Osteoblast (primary cell): ENCODE data around the gene TGFBR2. TPM values are rescaled to one million over a fixed set of nuclear protein-coding genes. Genes with fewer than 3 reads are reported as not detected.

Experiments
- DNase-seq: peaks from one replicate; pipeline ENCODE4 v3.0.0; 2011; ENCODE audit warnings: low spot score, mixed read lengths; ENCODE audit not compliant: insufficient read length; ENCODE audit errors: missing footprints
- H2AFZ ChIP-seq: 2 replicates; pipeline ENCODE4 v1.6.0; 2011; ENCODE audit warnings: mild to moderate bottlenecking, low read length
- H3K27ac ChIP-seq: 2 replicates; pipeline ENCODE4 v1.5.1; 2011; ENCODE audit warnings: mild to moderate bottlenecking, low read depth, low read length, moderate library complexity
- H3K27me3 ChIP-seq: 2 replicates; pipeline ENCODE4 v1.6.0; 2012; ENCODE audit warnings: mild to moderate bottlenecking, control low read depth, inconsistent platforms, low read length, moderate library complexity; ENCODE audit not compliant: insufficient read depth
- H3K36me3 ChIP-seq: 2 replicates; pipeline ENCODE4 v1.5.1; 2011; ENCODE audit warnings: mild to moderate bottlenecking, low read length, control low read depth, moderate library complexity; ENCODE audit not compliant: insufficient read depth
- H3K4me1 ChIP-seq: 2 replicates; pipeline ENCODE4 v1.5.1; 2011; ENCODE audit warnings: mild to moderate bottlenecking, low read length, control low read depth, moderate library complexity; ENCODE audit not compliant: insufficient read depth
- H3K4me2 ChIP-seq: 2 replicates; pipeline ENCODE4 v1.6.0; 2011; ENCODE audit warnings: mild to moderate bottlenecking, low read length; ENCODE audit not compliant: insufficient read depth
- H3K4me3 ChIP-seq: fragments of 200-600 bp; sonication (generic); 3 replicates; pipeline ENCODE4 v1.5.1; 2012; ENCODE audit warnings: mild to moderate bottlenecking, low read length, inconsistent platforms; ENCODE audit not compliant: insufficient read depth
- H3K79me2 ChIP-seq: 2 replicates; pipeline ENCODE4 v1.6.0; 2012; ENCODE audit warnings: mild to moderate bottlenecking, low read length, control low read depth, inconsistent platforms; ENCODE audit not compliant: insufficient read depth
- H3K9me3 ChIP-seq: 2 replicates; pipeline ENCODE4 v1.5.1; 2011; ENCODE audit warnings: low read depth, low read length, control low read depth
- H4K20me1 ChIP-seq: 2 replicates; pipeline ENCODE4 v1.6.0; 2012; ENCODE audit warnings: mild to moderate bottlenecking, low read length, control low read depth; ENCODE audit not compliant: insufficient read depth
- CTCF ChIP-seq: IDR thresholded peaks from 2 replicates; pipeline ENCODE4 v1.5.1; 2011; ENCODE audit warnings: mild to moderate bottlenecking, low read depth, low read length, moderate library complexity; ENCODE audit errors: extremely low read depth
- total RNA-seq: library from RNA; depleted of rRNA; stranded (reverse); fragments of >200 nt; gene quantifications from 2 replicates; pipeline ENCODE4 v1.2.3, GENCODE V29; 2012

Gene TGFBR2
- total RNA-seq, 1 donor = 118 TPM

- no peak for DNase-seq
- Histone ChIP-seq H3K4me3 (no peak overlapping the region), H4K20me1 (peaks cover 4% of the 10 kb centered on the region), H3K27ac (peak overlapping the region; percentile 11), H3K4me2 (no peak overlapping the region), H3K4me1 (peaks cover 43% of the 10 kb centered on the region), H3K36me3 (peaks cover 66% of the 10 kb centered on the region), H3K79me2 (peaks cover 29% of the 10 kb centered on the region), H3K27me3 (no peaks in the 10 kb centered on the region), H2AFZ (no peak overlapping the region), H3K9me3 (no peaks in the 10 kb centered on the region)
- TF ChIP-seq CTCF = no peak
These were observed 48.9 kb downstream of the TGFBR2 start for GRCh38 chr3:30655187-30655812.

- Histone ChIP-seq H3K4me3 (no peak overlapping the region), H4K20me1 (peaks cover 4% of the 10 kb centered on the region), H2AFZ (no peak overlapping the region), H3K36me3 (peaks cover 65% of the 10 kb centered on the region), H3K27ac (peak overlapping the region; percentile 88), H3K79me2 (peaks cover 35% of the 10 kb centered on the region), H3K9me3 (no peaks in the 10 kb centered on the region), H3K4me1 (peaks cover 57% of the 10 kb centered on the region), H3K4me2 (no peak overlapping the region), H3K27me3 (no peaks in the 10 kb centered on the region)
- TF ChIP-seq CTCF = no peak
- no peak for DNase-seq
These were observed 50.3 kb downstream of the TGFBR2 start for GRCh38 chr3:30656624-30657141.

- no peak overlapping the region for H2AFZ ChIP-seq
- peaks cover 38% of the 10 kb centered on the region for H3K79me2 ChIP-seq
- no peak for DNase-seq
- H3K4me3 ChIP-seq = no peak overlapping the region
- peak overlapping the region; percentile 76 for H3K4me2 ChIP-seq
- no peaks in the 10 kb centered on the region for H3K27me3 ChIP-seq
- peaks cover 54% of the 10 kb centered on the region for H3K36me3 ChIP-seq
- peaks cover 4% of the 10 kb centered on the region for H4K20me1 ChIP-seq
- peaks cover 68% of the 10 kb centered on the region for H3K4me1 ChIP-seq
- no peaks in the 10 kb centered on the region for H3K9me3 ChIP-seq
- TF ChIP-seq CTCF = no peak
- peak overlapping the region; percentile 88 for H3K27ac ChIP-seq
These were observed 51.5 kb downstream of the TGFBR2 start for GRCh38 chr3:30657914-30658313.

GRCh38 chr3:30658328-30659052 is 52.1 kb downstream of the TGFBR2 start:
- Histone ChIP-seq H3K4me3 (peak overlapping the region; percentile 45), H3K79me2 (peaks cover 38% of the 10 kb centered on the region), H3K4me2 (peak overlapping the region; percentile 76), H3K27me3 (no peaks in the 10 kb centered on the region), H3K9me3 (no peaks in the 10 kb centered on the region), H2AFZ (no peak overlapping the region), H3K36me3 (peaks cover 53% of the 10 kb centered on the region), H3K27ac (peak overlapping the region; percentile 88), H4K20me1 (peaks cover 4% of the 10 kb centered on the region), H3K4me1 (peaks cover 68% of the 10 kb centered on the region)
- TF ChIP-seq CTCF = no peak
- DNase-seq = no peak
